ENCODE measurements around the gene CFAP92. TPM values are rescaled to one million over a fixed set of nuclear protein-coding genes. Genes with fewer than 3 reads are reported as not detected.

CFAP92 gene
- total RNA-seq, 1 experiment from 2014 or later: 0.92 TPM

DNA sequence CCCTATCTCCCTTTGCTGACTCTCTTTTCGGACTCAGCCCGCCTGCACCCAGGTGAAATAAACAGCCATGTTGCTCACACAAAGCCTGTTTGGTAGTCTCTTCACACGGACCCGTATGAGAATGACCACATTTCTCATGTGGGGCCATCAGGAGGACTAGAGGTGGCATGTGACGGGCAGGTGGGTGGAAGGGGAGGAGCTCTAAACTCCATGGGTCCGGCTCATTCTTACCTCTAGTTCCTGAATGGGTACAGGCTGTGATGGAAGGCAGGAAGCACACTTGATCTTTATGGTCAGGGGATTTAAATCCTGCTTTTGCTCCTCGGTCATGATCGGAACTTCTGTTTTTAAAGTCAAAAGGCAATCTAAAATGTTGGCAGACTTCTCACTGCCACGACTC lies 28.6 kb downstream of the CFAP92 start:
- Histone ChIP-seq H3K4ac (ENCODE audit: low read depth, low read length) (no peak overlapping the region), H3K4me2 (ENCODE audit: insufficient read depth, insufficient read length, low read length) (no peak overlapping the region), H3K79me1 (ENCODE audit: insufficient read depth, low read depth, low read length, poor library complexity, severe bottlenecking) (no peaks in the 10 kb centered on the region), H3K79me2 (ENCODE audit: insufficient read depth, low read length) (no peaks in the 10 kb centered on the region), H3K9ac (ENCODE audit: extremely low read depth, insufficient read length, low read length) (no peak overlapping the region), H3K14ac (ENCODE audit: insufficient read depth, low read length) (no peak overlapping the region), H4K91ac (ENCODE audit: insufficient read length, low read depth, low read length) (no peak overlapping the region), H2BK12ac (ENCODE audit: insufficient read length, low read depth, low read length) (no peak overlapping the region), H3K23ac (ENCODE audit: insufficient read length, low read depth, low read length) (no peak overlapping the region), H4K5ac (ENCODE audit: insufficient read length, low read depth, low read length) (no peak overlapping the region), H3K4me1 (ENCODE audit: insufficient read depth, low read length) (no peaks in the 10 kb centered on the region), H3K56ac (ENCODE audit: insufficient read length, low read depth, low read length) (no peak overlapping the region), H3K23me2 (ENCODE audit: insufficient read length, low read depth, low read length, poor library complexity, severe bottlenecking) (no peaks in the 10 kb centered on the region), H3T11ph (ENCODE audit: low read length) (no peak overlapping the region), H3K27me3 (ENCODE audit: insufficient read depth, low read length) (no peaks in the 10 kb centered on the region), H2AK5ac (ENCODE audit: insufficient read length, low read length) (no peak overlapping the region), H2BK5ac (ENCODE audit: insufficient read length, low read length) (no peak overlapping the region), H4K8ac (replicated peaks; ENCODE audit: insufficient read length, low read depth, low read length) (no peak overlapping the region), H3K27ac (ENCODE audit: insufficient read length, low read depth, low read length) (no peak overlapping the region), H2BK15ac (ENCODE audit: low read depth, low read length) (no peak overlapping the region), H2BK20ac (ENCODE audit: low read depth, low read length, poor library complexity, severe bottlenecking) (no peak overlapping the region), H4K20me1 (ENCODE audit: control insufficient read depth, insufficient read depth, insufficient read length) (no peaks in the 10 kb centered on the region), H3K18ac (ENCODE audit: insufficient read length, low read depth, low read length) (no peak overlapping the region), H2AFZ (ENCODE audit: low read length) (no peak overlapping the region), H2BK120ac (ENCODE audit: low read depth, low read length, poor library complexity, severe bottlenecking) (no peak overlapping the region), H3K9me3 (ENCODE audit: control insufficient read depth, low read depth, low read length) (no peaks in the 10 kb centered on the region)
- WGBS (ENCODE audit: extremely low coverage, insufficient read length, low lambda C conversion rate): no CpG with 5 or more reads among the region's 9 CpGs
- H3K36me3 Mint-ChIP-seq (ENCODE audit: insufficient read depth in 1 of 3, low read depth in 3 of 3): no peaks in the 10 kb centered on the region
- peaks cover 0 to 9% of the 10 kb centered on the region in 2 experiments; a peak in 2 of 4 replicates for H3K4me1 Mint-ChIP-seq
- no peak overlapping the region for H3K4me3 Mint-ChIP-seq
- no peak for DNase-seq
- H3K27me3 Mint-ChIP-seq (ENCODE audit: low read depth): peaks cover 23% of the 10 kb centered on the region
- TF ChIP-seq, protein P1, sequence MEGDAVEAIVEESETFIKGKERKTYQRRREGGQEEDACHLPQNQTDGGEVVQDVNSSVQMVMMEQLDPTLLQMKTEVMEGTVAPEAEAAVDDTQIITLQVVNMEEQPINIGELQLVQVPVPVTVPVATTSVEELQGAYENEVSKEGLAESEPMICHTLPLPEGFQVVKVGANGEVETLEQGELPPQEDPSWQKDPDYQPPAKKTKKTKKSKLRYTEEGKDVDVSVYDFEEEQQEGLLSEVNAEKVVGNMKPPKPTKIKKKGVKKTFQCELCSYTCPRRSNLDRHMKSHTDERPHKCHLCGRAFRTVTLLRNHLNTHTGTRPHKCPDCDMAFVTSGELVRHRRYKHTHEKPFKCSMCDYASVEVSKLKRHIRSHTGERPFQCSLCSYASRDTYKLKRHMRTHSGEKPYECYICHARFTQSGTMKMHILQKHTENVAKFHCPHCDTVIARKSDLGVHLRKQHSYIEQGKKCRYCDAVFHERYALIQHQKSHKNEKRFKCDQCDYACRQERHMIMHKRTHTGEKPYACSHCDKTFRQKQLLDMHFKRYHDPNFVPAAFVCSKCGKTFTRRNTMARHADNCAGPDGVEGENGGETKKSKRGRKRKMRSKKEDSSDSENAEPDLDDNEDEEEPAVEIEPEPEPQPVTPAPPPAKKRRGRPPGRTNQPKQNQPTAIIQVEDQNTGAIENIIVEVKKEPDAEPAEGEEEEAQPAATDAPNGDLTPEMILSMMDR (conservative IDR thresholded peaks at IDR 0.05): no peak
- H3K9me3 Mint-ChIP-seq: peaks cover 0 to 3% of the 10 kb centered on the region in 2 experiments; a peak in 1 of 5 replicates
- no peak overlapping the region for H3K27ac Mint-ChIP-seq
